Measurements from ENCODE around the gene C17orf58. TPM values are rescaled to one million over a fixed set of nuclear protein-coding genes. Genes with fewer than 3 reads are reported as not detected.

Gene C17orf58
- polyA plus RNA-seq, 1 of the 3 experiments (the other 2 are of a cell fraction), result 21.2 TPM

- WGBS (ENCODE audit: low lambda C conversion rate), result 49% methylated on average over 20 of the region's 20 CpGs
- TF ChIP-seq MEF2A (IDR thresholded peaks at IDR 0.05; ENCODE audit: borderline replicate concordance, low read depth) (no peak), USF2 (IDR thresholded peaks at IDR 0.05; ENCODE audit: borderline replicate concordance, low read depth, low read length) (no peak), FOSL2 (IDR thresholded peaks at IDR 0.05; ENCODE audit: borderline replicate concordance, low read depth) (no peak), POLR2AphosphoS5 (IDR thresholded peaks at IDR 0.05; ENCODE audit: low read depth, low read length) (no peak), CHD2 (IDR thresholded peaks at IDR 0.05; ENCODE audit: low read length, partially characterized antibody) (no peak), RCOR1 (IDR thresholded peaks at IDR 0.05; ENCODE audit: low read length) (no peak), YY1 (IDR thresholded peaks at IDR 0.05; ENCODE audit: low read depth) (no peak), CTCF (IDR thresholded peaks at IDR 0.05) (peak; percentile 89), NRF1 (IDR thresholded peaks at IDR 0.05; ENCODE audit: low read depth, low read length) (no peak), RAD21 (IDR thresholded peaks at IDR 0.05; ENCODE audit: low read length) (peak; percentile 39), TEAD4 (IDR thresholded peaks at IDR 0.05; ENCODE audit: borderline replicate concordance, insufficient read depth) (no peak), JUND (IDR thresholded peaks at IDR 0.05) (no peak), RXRA (IDR thresholded peaks at IDR 0.05; ENCODE audit: borderline replicate concordance, low read depth) (no peak), FOXM1 (IDR thresholded peaks at IDR 0.05; ENCODE audit: low read depth) (no peak), ELF1 (IDR thresholded peaks at IDR 0.05) (no peak), SMC3 (IDR thresholded peaks at IDR 0.05; ENCODE audit: low read depth, low read length) (peak; percentile 38)
- H3K9me2 ChIP-seq, result no peaks in the 10 kb centered on the region
- H3K27ac ChIP-seq (ENCODE audit: low read depth in 2 of 2, low read length in 1 of 2), result no peak overlapping the region
- no peak overlapping the region for H2AFZ ChIP-seq (ENCODE audit: low read depth)
- CTCF ChIA-PET, result interaction anchor here (0.6 to 1.6 kb wide), 11 partner anchors 8 to 347 kb away, joined by 3 to 8 read pairs (median 3); partner anchors contain the start of genes C17orf58 and KPNA2
- no peaks in the 10 kb centered on the region for H3K9me3 ChIP-seq
- peak overlapping the region in 1 of 2 experiments; percentile 13; a peak in 1 of 4 replicates for H3K4me3 ChIP-seq (ENCODE audit: low read depth in 2 of 2, low read length in 1 of 2)
- no peak overlapping the region for H3K4me2 ChIP-seq
- no peaks in the 10 kb centered on the region for H3F3A ChIP-seq (replicated peaks; ENCODE audit: insufficient read depth)
- POLR2A ChIA-PET, result no interaction called here
- H3K4me1 ChIP-seq (ENCODE audit: control insufficient read depth in 1 of 2, insufficient read depth in 2 of 2, low read depth in 1 of 2, low read length in 1 of 2), result no peaks in the 10 kb centered on the region
- no peaks in the 10 kb centered on the region for H3K27me3 ChIP-seq (ENCODE audit: insufficient read depth)
- H3K9ac ChIP-seq, result no peak overlapping the region
- H3K79me2 ChIP-seq (ENCODE audit: insufficient read depth), result no peaks in the 10 kb centered on the region
- H4K20me1 ChIP-seq (ENCODE audit: insufficient read depth), result no peaks in the 10 kb centered on the region
- no peaks in the 10 kb centered on the region for H3K36me3 ChIP-seq (replicated peaks in 1 of 2; ENCODE audit: control insufficient read depth in 1 of 2, insufficient read depth in 2 of 2, low read length in 1 of 2)
- peak; percentile 78 for DNase-seq
Measured at GRCh38 chr17:68011199-68011665, 15.0 kb upstream of the C17orf58 start.

GRCh38 chr17:68006797-68007196, 10.5 kb upstream of the C17orf58 start:
- WGBS (ENCODE audit: low lambda C conversion rate), result 89% methylated on average over 6 of the region's 6 CpGs
- POLR2A ChIA-PET, result no interaction called here

More at GRCh38 chr17:68006797-68007196, 10.5 kb upstream of the C17orf58 start:
- no peaks in the 10 kb centered on the region for H3K36me3 ChIP-seq (replicated peaks in 1 of 2; ENCODE audit: control insufficient read depth in 1 of 2, insufficient read depth in 2 of 2, low read length in 1 of 2)
- TF ChIP-seq TAF1 (IDR thresholded peaks at IDR 0.05; ENCODE audit: borderline replicate concordance, low read depth, low read length) (no peak), RXRA (IDR thresholded peaks at IDR 0.05; ENCODE audit: borderline replicate concordance, low read depth) (no peak), CTCF (IDR thresholded peaks at IDR 0.05) (no peak), GATA2 (CRISPR knock-in tag; IDR thresholded peaks at IDR 0.05) (no peak), SIN3A (IDR thresholded peaks at IDR 0.05; ENCODE audit: borderline replicate concordance, low read depth, low read length) (no peak), MAX (IDR thresholded peaks at IDR 0.05; ENCODE audit: low read depth) (no peak), GABPA (IDR thresholded peaks at IDR 0.05; ENCODE audit: low read depth) (no peak)
- DNase-seq, result no peak
- H3K9ac ChIP-seq, result no peak overlapping the region
- H3F3A ChIP-seq (replicated peaks; ENCODE audit: insufficient read depth), result no peaks in the 10 kb centered on the region
- no peak overlapping the region for H3K4me3 ChIP-seq (ENCODE audit: low read depth in 2 of 2, low read length in 1 of 2)
- no peak overlapping the region for H3K4me2 ChIP-seq
- H4K20me1 ChIP-seq (ENCODE audit: insufficient read depth), result no peaks in the 10 kb centered on the region
- CTCF ChIA-PET, result interaction anchor here (1.1 to 1.3 kb wide), 2 partner anchors 13 to 115 kb away, joined by 3 to 4 read pairs; no protein-coding TSS in a partner anchor
- no peaks in the 10 kb centered on the region for H3K27me3 ChIP-seq (ENCODE audit: insufficient read depth)
- H3K9me2 ChIP-seq, result no peaks in the 10 kb centered on the region
- H3K27ac ChIP-seq (ENCODE audit: low read depth in 2 of 2, low read length in 1 of 2), result no peak overlapping the region
- H3K4me1 ChIP-seq (ENCODE audit: control insufficient read depth in 1 of 2, insufficient read depth in 2 of 2, low read depth in 1 of 2, low read length in 1 of 2), result no peaks in the 10 kb centered on the region
- H3K9me3 ChIP-seq, result no peaks in the 10 kb centered on the region
- H2AFZ ChIP-seq (ENCODE audit: low read depth), result no peak overlapping the region
- no peaks in the 10 kb centered on the region for H3K79me2 ChIP-seq (ENCODE audit: insufficient read depth)
